ENCODE measurements around the gene COPS9. TPM values are rescaled to one million over a fixed set of nuclear protein-coding genes. Genes with fewer than 3 reads are reported as not detected.

Gene COPS9
- total RNA-seq, 1 experiment from 2014 or later, result 269 TPM

GRCh38 chr2:240149943-240150784 lies 14.1 kb upstream of the COPS9 start:
- DNase-seq (ENCODE audit: low spot score), result peak; percentile 31

GRCh38 chr2:240147911-240148587 lies 11.9 kb upstream of the COPS9 start:
- DNase-seq (ENCODE audit: low spot score), result no peak

GRCh38 chr2:240147382-240147781 lies 11.3 kb upstream of the COPS9 start:
- DNase-seq (ENCODE audit: low spot score), result no peak

GRCh38 chr2:240146627-240147278 lies 10.6 kb upstream of the COPS9 start:
- DNase-seq (ENCODE audit: low spot score), result no peak

- no peak for DNase-seq (ENCODE audit: low spot score)
Observed at GRCh38 chr2:240146141-240146561, 10.0 kb upstream of the COPS9 start.

GRCh38 chr2:240145461-240145860 lies 9.4 kb upstream of the COPS9 start:
- no peak for DNase-seq (ENCODE audit: low spot score)

- no peak for DNase-seq (ENCODE audit: low spot score)
Observed at GRCh38 chr2:240144649-240145261, 8.7 kb upstream of the COPS9 start.

GRCh38 chr2:240143801-240144648 lies 7.9 kb upstream of the COPS9 start:
- peak; percentile 50 for DNase-seq (ENCODE audit: low spot score)

GRCh38 chr2:240143276-240143675 lies 7.2 kb upstream of the COPS9 start:
- no peak for DNase-seq (ENCODE audit: low spot score)

GRCh38 chr2:240142859-240143258 lies 6.8 kb upstream of the COPS9 start:
- no peak for DNase-seq (ENCODE audit: low spot score)

- no peak for DNase-seq (ENCODE audit: low spot score)
Observed at GRCh38 chr2:240142256-240142775, 6.2 kb upstream of the COPS9 start.

- no peak for DNase-seq (ENCODE audit: low spot score)
Observed at GRCh38 chr2:240141736-240142135, 5.6 kb upstream of the COPS9 start.

- no peak for DNase-seq (ENCODE audit: low spot score)
Observed at GRCh38 chr2:240140920-240141319, 4.8 kb upstream of the COPS9 start.

- DNase-seq (ENCODE audit: low spot score), result no peak
Observed at GRCh38 chr2:240140511-240140910, 4.4 kb upstream of the COPS9 start, which contains the start of gene OTOS. OTOS (minus strand) TSS chr2:240140658; CDS start chr2:240140326, 332 bp downstream.

- no peak for DNase-seq (ENCODE audit: low spot score)
Observed at GRCh38 chr2:240139666-240140393, 3.7 kb upstream of the COPS9 start.

GRCh38 chr2:240139011-240139441 lies 2.9 kb upstream of the COPS9 start:
- no peak for DNase-seq (ENCODE audit: low spot score)

- DNase-seq (ENCODE audit: low spot score), result peak; percentile 41
Observed at GRCh38 chr2:240138254-240138984, 2.3 kb upstream of the COPS9 start.

GRCh38 chr2:240137596-240138253 lies 1.6 kb upstream of the COPS9 start:
- no peak for DNase-seq (ENCODE audit: low spot score)
